CD4-positive, alpha-beta T cell treated with Interleukin-15 for 1 hour (primary cell): ENCODE measurements around the gene ZBTB34.

Experiments
- DNase-seq: peaks from one replicate; pipeline ENCODE4 v3.0.0-alpha.2; 2020

ZBTB34 gene

DNA sequence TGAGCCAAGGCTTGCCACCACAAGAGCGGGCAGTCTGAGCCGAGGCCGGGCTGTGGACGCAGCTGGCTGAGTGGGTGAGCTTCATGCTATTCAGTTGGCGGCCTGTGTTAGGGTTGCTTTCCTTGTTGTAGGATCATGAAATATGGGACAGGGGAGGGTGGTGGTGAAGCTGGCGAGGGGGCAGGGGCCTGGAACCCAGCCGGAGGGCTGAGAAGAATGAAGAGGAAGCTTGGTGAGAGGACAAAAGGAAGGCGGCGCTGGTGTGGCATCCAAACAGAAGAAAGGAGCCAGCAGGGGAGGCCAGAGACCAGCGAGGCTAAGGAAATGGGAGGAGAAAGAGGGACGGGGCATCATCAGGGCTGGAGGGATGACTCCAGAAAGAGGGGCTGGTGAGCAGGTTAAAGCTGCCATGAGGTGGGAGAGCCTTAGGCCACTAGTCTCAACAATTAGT is 72.5 kb downstream of the ZBTB34 start:
- DNase-seq = no peak

DNA sequence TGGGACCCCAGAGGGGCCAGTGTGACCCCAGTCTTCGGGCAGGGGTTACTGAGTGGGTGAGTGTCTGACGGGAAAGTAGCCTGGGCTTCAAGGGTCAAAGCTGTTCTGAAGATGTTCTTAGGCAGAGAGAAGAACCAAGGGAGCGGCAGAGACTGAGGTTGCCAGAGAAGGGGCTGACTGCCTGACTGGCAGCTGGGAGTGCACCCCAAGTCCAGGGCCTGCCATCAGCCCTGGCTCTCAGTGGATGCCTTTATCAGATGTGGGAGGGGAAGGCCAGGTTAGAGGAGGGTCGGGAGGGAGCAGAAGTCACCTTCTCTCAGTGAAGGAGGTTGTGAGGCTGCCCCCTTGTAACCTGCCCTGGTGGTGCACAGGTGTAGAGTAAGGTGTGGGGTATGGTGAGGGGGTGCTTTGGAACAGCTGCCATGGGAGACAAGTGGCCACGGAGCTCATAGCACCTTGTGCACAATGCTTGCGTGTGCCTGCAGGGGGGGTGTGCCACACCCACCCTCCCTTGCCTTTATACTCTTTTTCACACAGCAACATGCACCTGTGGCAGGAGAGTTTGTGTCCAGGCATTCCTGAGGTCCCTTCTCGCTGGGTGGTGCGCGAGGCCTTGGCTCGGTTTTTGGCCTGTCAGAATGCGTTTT is 73.0 kb downstream of the ZBTB34 start:
- no peak for DNase-seq

DNA sequence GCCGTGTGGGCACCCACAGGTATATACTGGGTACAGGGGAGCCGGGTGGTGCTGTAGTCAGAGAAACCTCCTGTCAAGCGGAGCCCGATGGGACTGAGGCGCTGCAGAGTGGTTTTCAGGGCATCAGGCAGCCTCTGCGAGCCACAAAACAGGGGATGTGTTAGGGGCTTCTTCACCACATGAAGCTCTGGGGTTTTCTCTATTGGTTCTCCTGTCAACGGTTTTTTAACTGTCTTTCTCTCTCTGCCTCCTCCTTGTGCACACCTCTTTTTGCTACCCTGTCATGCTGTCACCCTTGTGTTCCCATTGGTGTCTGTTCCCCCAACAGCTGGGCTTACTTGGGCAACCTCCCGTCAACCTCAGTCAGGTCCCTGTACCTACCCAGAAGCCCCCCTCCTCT is 74.0 kb downstream of the ZBTB34 start:
- no peak for DNase-seq
